Measurements from ENCODE around the gene LIF.
A peak's percentile ranks its signal among the peaks of the same experiment; 100 is the strongest.

LIF gene

DNA sequence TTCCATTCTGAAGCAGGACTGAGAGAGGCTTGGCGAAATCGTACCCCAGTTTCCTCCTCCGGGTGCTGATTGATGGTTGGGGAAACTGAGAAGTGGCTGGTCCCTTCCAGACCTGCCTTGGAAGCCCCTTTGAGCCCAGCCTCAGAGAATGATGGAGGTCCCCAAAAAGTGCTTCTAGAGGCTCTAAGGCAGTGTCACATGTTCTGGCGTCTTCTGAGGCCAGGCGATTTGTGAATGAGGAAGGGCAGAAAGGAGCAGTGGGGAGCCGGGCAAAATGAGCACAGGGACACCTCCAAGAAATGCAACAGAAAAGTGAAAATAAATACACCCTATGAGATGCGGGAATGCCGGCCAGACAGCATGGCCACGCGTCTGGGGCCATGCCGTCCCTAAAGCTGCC, 1.0 kb upstream of the LIF start:
- H3K9me3 ChIP-seq: no peaks in the 10 kb centered on the region
- H3K4me2 ChIP-seq: peak overlapping the region; percentile 99
- no peak for TF ChIP-seq Cebpa-rat (IDR thresholded peaks at IDR 0.05)
- peaks cover 53% of the 10 kb centered on the region for H3K4me1 ChIP-seq
- no peaks in the 10 kb centered on the region for H3K36me3 ChIP-seq
- H3K27me3 ChIP-seq: peaks cover 40% of the 10 kb centered on the region
- no peak overlapping the region for H3K4me3 ChIP-seq
- no peak overlapping the region for H3K9ac ChIP-seq
- no peak overlapping the region for H3K27ac ChIP-seq
- H4K20me1 ChIP-seq: no peaks in the 10 kb centered on the region

DNA sequence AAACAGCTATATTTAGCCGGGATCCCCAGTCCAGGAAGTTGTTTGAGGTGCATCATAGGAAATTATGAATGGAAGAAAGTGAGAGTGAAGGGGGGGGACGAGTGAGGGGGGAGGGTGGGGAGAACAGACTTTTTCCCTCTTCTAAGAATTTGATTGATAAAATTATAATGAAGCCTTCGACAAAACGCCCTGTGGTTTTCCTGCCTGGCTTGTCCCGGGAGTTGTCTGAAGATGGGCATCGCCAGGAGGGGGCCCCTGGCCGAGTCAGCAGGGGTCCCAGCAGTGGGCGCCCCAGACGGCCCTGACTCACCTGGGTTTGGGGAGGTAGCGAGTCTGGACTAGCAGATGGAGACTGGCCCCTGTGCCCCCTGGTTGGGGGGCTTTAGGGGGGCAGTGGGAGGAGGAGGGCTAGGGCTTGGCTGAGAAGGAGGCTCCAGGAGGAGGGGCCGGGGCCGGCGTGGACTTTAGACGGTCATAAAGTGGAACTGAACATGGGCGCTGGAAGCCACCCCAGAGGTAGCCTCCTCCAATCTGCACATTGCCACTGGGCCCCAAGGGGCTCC, 336 bp upstream of the LIF start:
- H3K9me3 ChIP-seq: no peaks in the 10 kb centered on the region
- no peak overlapping the region for H3K9ac ChIP-seq
- H3K4me2 ChIP-seq: peak overlapping the region; percentile 99

GRCh38 chr22:30245181-30245984, 1.2 kb downstream of the LIF start:
- H3K27me3 ChIP-seq: peaks cover 40% of the 10 kb centered on the region
- no peaks in the 10 kb centered on the region for H3K9me3 ChIP-seq
- H3K4me1 ChIP-seq: peaks cover 59% of the 10 kb centered on the region
- peak overlapping the region; percentile 53; the same call in 1 of the 2 replicates for H3K27ac ChIP-seq
- peak overlapping the region; percentile 67 for H3K4me3 ChIP-seq
- H3K36me3 ChIP-seq: no peaks in the 10 kb centered on the region
- H3K9ac ChIP-seq: 0 out of 2 replicates have a peak overlapping the region, but pooled peaks have one; percentile 64
- H3K4me2 ChIP-seq: peak overlapping the region; percentile 99
- TF ChIP-seq Cebpa-rat (IDR thresholded peaks at IDR 0.05): no peak
- no peaks in the 10 kb centered on the region for H4K20me1 ChIP-seq

More for the DNA sequence above, 336 bp upstream of the LIF start:
- Histone ChIP-seq H4K20me1 (no peaks in the 10 kb centered on the region), H3K27me3 (peaks cover 40% of the 10 kb centered on the region), H3K4me3 (peak overlapping the region; percentile 67), H3K27ac (no peak overlapping the region), H3K36me3 (no peaks in the 10 kb centered on the region), H3K4me1 (peaks cover 51% of the 10 kb centered on the region)
- no peak for TF ChIP-seq Cebpa-rat (IDR thresholded peaks at IDR 0.05)

GRCh38 chr22:30244641-30245040, 1.9 kb downstream of the LIF start:
- Histone ChIP-seq H4K20me1 (no peaks in the 10 kb centered on the region), H3K4me1 (peaks cover 55% of the 10 kb centered on the region), H3K4me3 (no peak overlapping the region), H3K9ac (no peak overlapping the region), H3K36me3 (no peaks in the 10 kb centered on the region), H3K27ac (no peak overlapping the region), H3K9me3 (no peaks in the 10 kb centered on the region), H3K4me2 (peak overlapping the region; percentile 99), H3K27me3 (peaks cover 40% of the 10 kb centered on the region)
- TF ChIP-seq Cebpa-rat (IDR thresholded peaks at IDR 0.05): no peak

GRCh38 chr22:30244066-30244465, 2.5 kb downstream of the LIF start:
- Histone ChIP-seq H3K36me3 (no peaks in the 10 kb centered on the region), H3K4me3 (no peak overlapping the region), H4K20me1 (no peaks in the 10 kb centered on the region), H3K27me3 (peaks cover 40% of the 10 kb centered on the region), H3K27ac (no peak overlapping the region), H3K4me2 (peak overlapping the region; percentile 99; the same call in 1 of the 2 replicates), H3K4me1 (peaks cover 51% of the 10 kb centered on the region), H3K9ac (no peak overlapping the region), H3K9me3 (no peaks in the 10 kb centered on the region)
- TF ChIP-seq Cebpa-rat (IDR thresholded peaks at IDR 0.05): no peak

DNA sequence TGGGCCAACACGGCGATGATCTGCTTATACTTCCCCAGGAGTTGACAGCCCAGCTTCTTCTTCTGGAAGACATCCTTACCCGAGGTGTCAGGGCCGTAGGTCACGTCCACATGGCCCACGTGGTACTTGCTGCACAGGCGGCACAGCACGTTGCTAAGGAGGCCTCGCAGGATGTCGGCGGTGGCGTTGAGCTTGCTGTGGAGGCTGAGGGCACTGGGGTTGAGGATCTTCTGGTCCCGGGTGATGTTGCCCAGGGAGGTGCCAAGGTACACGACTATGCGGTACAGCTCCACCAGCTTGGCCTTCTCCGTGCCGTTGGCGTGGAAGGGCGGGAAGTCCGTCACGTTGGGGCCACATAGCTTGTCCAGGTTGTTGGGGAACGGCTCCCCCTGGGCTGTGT, 2.9 kb downstream of the LIF start:
- Histone ChIP-seq H3K9ac (no peak overlapping the region), H3K4me1 (peaks cover 51% of the 10 kb centered on the region), H3K4me3 (no peak overlapping the region), H3K4me2 (no peak overlapping the region), H3K27ac (no peak overlapping the region), H3K9me3 (no peaks in the 10 kb centered on the region), H4K20me1 (no peaks in the 10 kb centered on the region), H3K36me3 (no peaks in the 10 kb centered on the region), H3K27me3 (peaks cover 40% of the 10 kb centered on the region)
- no peak for TF ChIP-seq Cebpa-rat (IDR thresholded peaks at IDR 0.05)

DNA sequence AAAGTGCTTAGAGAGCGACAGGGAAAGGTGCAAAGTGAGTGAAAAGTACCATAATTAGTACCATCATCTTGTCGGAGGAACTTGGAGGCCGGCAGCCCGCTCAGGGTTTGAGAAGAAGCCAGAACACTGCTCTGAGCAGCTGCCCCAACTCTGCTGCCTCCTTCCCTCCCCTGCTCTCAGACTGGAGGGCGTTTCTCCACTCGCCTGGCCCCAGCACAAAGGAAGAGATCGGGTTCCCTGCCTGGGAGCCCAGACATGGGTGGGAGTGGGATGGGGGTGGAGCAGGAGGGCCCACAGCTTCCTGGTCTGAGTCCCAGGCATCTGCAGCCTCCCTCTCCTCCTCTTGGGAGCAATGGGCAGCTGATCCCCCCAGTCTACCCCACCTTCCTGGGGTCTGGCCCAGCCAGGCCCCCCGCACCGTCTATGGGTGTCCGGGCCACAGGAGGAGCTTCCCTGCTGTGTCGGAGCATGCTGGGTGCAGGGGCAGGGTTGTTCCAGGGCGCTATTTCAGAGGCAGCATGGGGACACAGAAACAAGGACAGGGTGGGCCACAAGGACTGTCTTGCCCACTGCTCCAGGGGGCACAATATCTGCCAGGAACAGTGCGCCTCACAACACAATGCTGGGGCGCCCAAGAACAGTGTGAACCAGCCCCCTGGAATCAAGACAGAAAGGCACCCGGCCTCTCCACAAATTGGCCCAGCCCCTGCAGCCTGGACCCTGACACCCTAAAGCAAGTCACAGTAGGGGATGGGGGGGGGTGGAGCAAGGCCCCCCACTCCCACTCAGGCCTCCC, 4.8 kb downstream of the LIF start:
- Histone ChIP-seq H3K4me2 (no peak overlapping the region), H3K9me3 (no peaks in the 10 kb centered on the region), H4K20me1 (no peaks in the 10 kb centered on the region), H3K36me3 (no peaks in the 10 kb centered on the region), H3K9ac (no peak overlapping the region), H3K27me3 (peaks cover 22% of the 10 kb centered on the region), H3K27ac (no peak overlapping the region), H3K4me1 (peaks cover 55% of the 10 kb centered on the region), H3K4me3 (no peak overlapping the region)
- TF ChIP-seq Cebpa-rat (IDR thresholded peaks at IDR 0.05): no peak

DNA sequence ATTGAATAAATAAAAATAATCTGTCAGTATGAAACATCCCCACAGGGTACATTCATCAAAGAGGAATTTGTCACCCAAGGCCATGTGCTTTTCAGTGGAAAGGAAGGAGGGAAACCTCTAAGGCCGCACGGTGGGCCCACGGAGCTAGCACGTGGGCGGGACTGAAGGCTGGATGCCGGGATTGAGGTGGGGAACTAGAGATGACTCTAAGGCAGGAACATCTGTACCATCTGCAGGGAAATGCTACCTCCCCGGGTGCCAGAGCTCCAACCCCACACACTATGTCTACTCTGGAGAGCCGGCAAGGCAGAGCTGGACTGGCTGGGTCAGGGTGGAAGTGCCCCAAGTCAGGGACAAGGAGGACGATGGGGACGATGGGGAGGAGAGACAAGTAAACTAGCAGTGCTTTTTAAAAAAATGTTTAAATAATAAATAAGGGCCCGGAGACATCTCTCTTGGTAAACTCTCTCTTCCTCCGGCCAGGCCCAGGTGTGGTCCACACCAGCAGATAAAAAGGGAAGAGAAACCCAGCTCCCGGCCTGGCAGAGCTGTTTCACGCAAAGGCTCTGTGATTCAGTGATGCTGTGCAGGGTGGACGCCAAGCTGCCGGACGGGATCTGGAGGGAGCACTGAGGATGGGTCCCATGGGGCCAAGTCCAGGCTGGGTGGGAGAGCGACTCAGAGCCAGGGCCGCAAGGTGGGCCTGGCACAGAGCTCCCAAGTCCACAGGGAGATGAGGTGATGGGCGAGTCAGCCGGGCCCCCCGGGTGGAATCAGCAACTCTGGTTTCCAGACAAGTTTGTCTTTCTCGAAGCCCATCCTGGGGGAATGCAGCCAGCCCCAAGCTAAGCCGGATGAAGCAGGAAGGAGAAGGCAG, 5.8 kb downstream of the LIF start:
- Histone ChIP-seq H3K27me3 (peaks cover 12% of the 10 kb centered on the region), H3K4me3 (no peak overlapping the region), H3K4me1 (peaks cover 57% of the 10 kb centered on the region), H3K27ac (no peak overlapping the region), H3K36me3 (no peaks in the 10 kb centered on the region), H3K9me3 (no peaks in the 10 kb centered on the region), H3K4me2 (no peak overlapping the region), H4K20me1 (no peaks in the 10 kb centered on the region), H3K9ac (no peak overlapping the region)
- no peak for TF ChIP-seq Cebpa-rat (IDR thresholded peaks at IDR 0.05)
